ENCODE measurements around the gene SNN.

Gene SNN

GRCh38 chr16:11668623-11669379 is 546 bp downstream of the SNN start:
- no peak for DNase-seq

- DNase-seq, result no peak
Measured at GRCh38 chr16:11669380-11670146, 1.3 kb downstream of the SNN start.

GRCh38 chr16:11670171-11671131 is 2.2 kb downstream of the SNN start:
- no peak for DNase-seq

GRCh38 chr16:11671271-11671670 is 3.0 kb downstream of the SNN start:
- DNase-seq, result no peak

GRCh38 chr16:11671676-11672075 is 3.4 kb downstream of the SNN start:
- DNase-seq, result no peak

GRCh38 chr16:11672206-11673090 is 4.2 kb downstream of the SNN start:
- DNase-seq, result no peak

- no peak for DNase-seq
Measured at GRCh38 chr16:11673091-11674000, 5.1 kb downstream of the SNN start.

- no peak for DNase-seq
Measured at GRCh38 chr16:11674001-11674817, 6.0 kb downstream of the SNN start.

GRCh38 chr16:11674818-11675560 is 6.7 kb downstream of the SNN start:
- DNase-seq, result no peak

GRCh38 chr16:11675561-11676511 is 7.6 kb downstream of the SNN start:
- DNase-seq, result no peak

- DNase-seq, result no peak
Measured at GRCh38 chr16:11676799-11677198, 8.5 kb downstream of the SNN start.

GRCh38 chr16:11677451-11677951 is 9.2 kb downstream of the SNN start:
- no peak for DNase-seq

- no peak for DNase-seq
Measured at GRCh38 chr16:11677959-11678881, 10.0 kb downstream of the SNN start.

- no peak for DNase-seq
Measured at GRCh38 chr16:11679250-11679649, 11.0 kb downstream of the SNN start.

GRCh38 chr16:11679941-11680911 is 12.0 kb downstream of the SNN start:
- DNase-seq, result no peak

GRCh38 chr16:11681556-11681955 is 13.3 kb downstream of the SNN start:
- no peak for DNase-seq

Measured in NCI-H524 treated with DMSO at 0.1 percent for 48 hours (cell line).